Upper lobe of left lung (tissue), 6 donors: ENCODE measurements around the gene ZAR1. TPM values are rescaled to one million over a fixed set of nuclear protein-coding genes. Genes with fewer than 3 reads are reported as not detected.

ENCODE experiments used
- ATAC-seq, 2 donors: fragments of 200-7000 bp; cut with Tn5 transposase; one replicate each; pipeline ENCODE4 v1.9.1; 2022; ENCODE audit warnings: mild to moderate bottlenecking in 2 of 2, moderate library complexity in 2 of 2; ENCODE audit not compliant: low FRiP score in 2 of 2
- DNase-seq, 2 donors: peaks; one replicate each; pipeline ENCODE4 v3.0.0-alpha.2; 2019 to 2020
- H3K27ac ChIP-seq, 4 donors: fragments of 200-600 bp; sonication (generic); one replicate each; pipeline ENCODE4 v1.5.1; 2016 to 2019
- H3K27me3 ChIP-seq, 4 donors: fragments of 200-600 bp; sonication (generic); one replicate each; pipeline ENCODE4 v1.5.1; 2017 to 2019
- H3K36me3 ChIP-seq, 4 donors: fragments of 200-600 bp; sonication (generic); one replicate each; pipeline ENCODE4 v1.5.1; 2016 to 2019
- H3K4me1 ChIP-seq, 4 donors: fragments of 200-600 bp; sonication (generic); one replicate each; pipeline ENCODE4 v1.5.1; 2018 to 2019
- H3K4me3 ChIP-seq, 4 donors: fragments of 200-600 bp; sonication (generic); one replicate each; pipeline ENCODE4 v1.5.1; 2017 to 2019; ENCODE audit warnings: mild to moderate bottlenecking in 2 of 4, moderate library complexity in 1 of 4
- H3K9me3 ChIP-seq, 4 donors: fragments of 200-600 bp; sonication (generic); one replicate each; pipeline ENCODE4 v1.5.1; 2018 to 2019
- EP300 ChIP-seq, 4 donors: sonication (generic); formaldehyde crosslinking; IDR thresholded peaks; one replicate each; pipeline ENCODE4 v1.5.1; 2017; ENCODE audit warnings: antibody characterized with exemption in 4 of 4, control low read depth in 2 of 4
- POLR2A ChIP-seq, 4 donors: fragments of 450-650 bp; IDR thresholded peaks; one replicate each; pipeline ENCODE4 v1.5.1; 2016 to 2017; ENCODE audit warnings: antibody characterized with exemption in 4 of 4, mild to moderate bottlenecking in 2 of 4
- POLR2AphosphoS5 ChIP-seq, 2 donors: sonication (generic); formaldehyde crosslinking; IDR thresholded peaks; one replicate each; pipeline ENCODE4 v1.5.1; 2017; ENCODE audit warnings: antibody characterized with exemption in 2 of 2
- WGBS, 2 donors: methylation state at CpG; one replicate each; pipeline ENCODE4 v1.1.5; 2017 to 2018; 5-methylcytosine and 5-hydroxymethylcytosine counted together
- total RNA-seq, 6 donors: library from RNA; depleted of rRNA in 4 of 6; stranded (reverse); fragments of >200 nt in 4 of 6; gene quantifications; one replicate each; pipeline versions ENCODE4 v1.1.0 to v1.2.1, GENCODE V29; 2016 to 2021
- TF ChIP-seq, protein P1 (sequence below), 6 experiments: fragments of 450-650 bp in 4 of 6; fragments of 200-600 bp in 2 of 6; sonication (generic) in 2 of 6; IDR thresholded peaks; one replicate each; pipeline ENCODE4 v1.5.1; 2016 to 2019; ENCODE audit warnings: antibody characterized with exemption in 6 of 6
- donor health status: DM: no; HTN: no; CAD: no; lungs with moderate emphysema.
- donor health status: DM: no; HTN: yes; CAD: no; lungs with severe emphysema.

Gene ZAR1
- total RNA-seq, 6 donors from 2014 or later: 0.29 to 6.3 (median 0.34) TPM; not detected in 1

DNA sequence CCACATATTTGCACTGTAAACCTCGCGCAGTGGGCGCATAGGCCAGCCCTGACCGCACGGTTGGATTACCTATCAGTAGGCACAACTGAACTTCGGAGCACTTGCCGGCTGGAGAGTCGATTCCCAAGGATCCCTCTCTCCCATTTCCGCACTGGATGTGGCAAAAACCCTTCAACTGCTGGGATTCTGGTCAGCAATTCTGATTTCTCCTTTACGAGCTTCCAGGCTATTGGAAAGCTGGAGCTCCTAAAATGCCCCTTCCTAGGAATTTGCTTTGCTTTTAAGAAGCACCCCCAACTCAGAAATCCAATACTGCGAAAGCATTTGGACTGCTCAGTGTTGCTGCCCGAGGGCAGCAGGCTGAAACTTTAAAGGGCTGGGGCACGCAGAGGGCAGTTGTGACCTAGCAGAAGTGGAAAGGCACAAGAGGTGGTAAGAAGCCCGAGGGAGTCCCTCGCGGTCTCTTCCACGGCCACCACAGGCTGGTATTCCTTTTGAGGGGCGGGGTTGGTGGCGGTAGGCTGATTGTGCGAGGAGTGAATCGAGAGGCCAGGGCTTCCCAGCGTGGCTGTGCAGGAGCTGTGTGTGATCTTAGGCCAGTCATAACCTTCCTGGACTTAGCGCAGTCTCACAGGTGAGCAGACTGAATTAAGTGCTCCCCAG is 1.6 kb downstream of the ZAR1 start:
- H3K9me3 ChIP-seq: no peaks in the 10 kb centered on the region
- H3K36me3 ChIP-seq: no peaks in the 10 kb centered on the region
- H3K27me3 ChIP-seq: peaks cover 0 to 25% (median 12%) of the 10 kb centered on the region in 4 donors
- H3K4me3 ChIP-seq: peak overlapping the region in 2 of 4 donors; percentile 33 to 47
- peaks cover 8 to 22% (median 14%) of the 10 kb centered on the region in 4 donors for H3K4me1 ChIP-seq
- no peak for TF ChIP-seq POLR2A (IDR thresholded peaks at IDR 0.05)
- ATAC-seq: no peak
- 73 to 79% methylated on average over 22 to 23 of the region's 23 CpGs for WGBS, 2 donors
- H3K27ac ChIP-seq: no peak overlapping the region
- DNase-seq: peak in 1 of 2 donors; percentile 30

DNA sequence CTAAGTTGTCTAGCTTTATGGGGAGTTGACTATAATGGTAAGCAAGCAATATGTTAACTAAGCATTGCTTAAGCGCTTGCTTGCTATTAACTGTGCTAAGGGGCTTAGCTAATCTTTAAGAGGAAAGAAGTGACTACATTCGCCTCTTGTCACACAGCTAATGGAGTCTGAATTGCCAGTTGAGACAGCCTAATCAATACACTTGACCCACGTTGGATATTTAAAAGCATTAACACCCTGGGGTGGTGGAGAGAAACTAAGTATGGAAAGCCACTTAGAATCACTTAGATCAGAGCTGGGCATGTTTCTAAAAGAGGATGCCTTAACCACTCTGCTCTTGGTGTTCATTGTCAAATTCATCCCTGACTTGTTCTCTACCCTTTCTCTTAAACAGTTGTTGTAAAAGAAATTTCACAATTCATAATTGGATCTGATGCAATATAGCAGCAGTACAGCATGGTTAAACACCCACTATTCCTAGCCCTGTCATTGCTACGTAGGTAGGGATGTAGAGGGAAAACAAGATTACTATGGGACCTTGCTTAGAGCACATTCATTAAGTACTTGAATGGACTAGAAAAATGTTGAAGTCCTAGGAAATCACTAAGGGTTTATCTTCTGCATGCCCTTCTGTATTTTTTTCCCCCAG is 3.5 kb downstream of the ZAR1 start:
- H3K9me3 ChIP-seq: no peaks in the 10 kb centered on the region
- TF ChIP-seq, protein P1, sequence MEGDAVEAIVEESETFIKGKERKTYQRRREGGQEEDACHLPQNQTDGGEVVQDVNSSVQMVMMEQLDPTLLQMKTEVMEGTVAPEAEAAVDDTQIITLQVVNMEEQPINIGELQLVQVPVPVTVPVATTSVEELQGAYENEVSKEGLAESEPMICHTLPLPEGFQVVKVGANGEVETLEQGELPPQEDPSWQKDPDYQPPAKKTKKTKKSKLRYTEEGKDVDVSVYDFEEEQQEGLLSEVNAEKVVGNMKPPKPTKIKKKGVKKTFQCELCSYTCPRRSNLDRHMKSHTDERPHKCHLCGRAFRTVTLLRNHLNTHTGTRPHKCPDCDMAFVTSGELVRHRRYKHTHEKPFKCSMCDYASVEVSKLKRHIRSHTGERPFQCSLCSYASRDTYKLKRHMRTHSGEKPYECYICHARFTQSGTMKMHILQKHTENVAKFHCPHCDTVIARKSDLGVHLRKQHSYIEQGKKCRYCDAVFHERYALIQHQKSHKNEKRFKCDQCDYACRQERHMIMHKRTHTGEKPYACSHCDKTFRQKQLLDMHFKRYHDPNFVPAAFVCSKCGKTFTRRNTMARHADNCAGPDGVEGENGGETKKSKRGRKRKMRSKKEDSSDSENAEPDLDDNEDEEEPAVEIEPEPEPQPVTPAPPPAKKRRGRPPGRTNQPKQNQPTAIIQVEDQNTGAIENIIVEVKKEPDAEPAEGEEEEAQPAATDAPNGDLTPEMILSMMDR (IDR thresholded peaks at IDR 0.05): no peak
- TF ChIP-seq EP300 (IDR thresholded peaks at IDR 0.05) (no peak), POLR2AphosphoS5 (IDR thresholded peaks at IDR 0.05) (no peak), POLR2A (IDR thresholded peaks at IDR 0.05) (no peak)
- H3K4me3 ChIP-seq: no peak overlapping the region
- peaks cover 0 to 8% (median 0%) of the 10 kb centered on the region in 4 donors for H3K36me3 ChIP-seq
- no peak for DNase-seq
- peak; percentile 20 to 47 for ATAC-seq
- WGBS, 2 donors: 78% methylated on average over 4 of the region's 4 CpGs
- H3K27ac ChIP-seq: peak overlapping the region in 2 of 4 donors; percentile 40
- H3K27me3 ChIP-seq: peaks cover 0 to 25% (median 12%) of the 10 kb centered on the region in 4 donors
- H3K4me1 ChIP-seq: peaks cover 8 to 22% (median 14%) of the 10 kb centered on the region in 4 donors

DNA sequence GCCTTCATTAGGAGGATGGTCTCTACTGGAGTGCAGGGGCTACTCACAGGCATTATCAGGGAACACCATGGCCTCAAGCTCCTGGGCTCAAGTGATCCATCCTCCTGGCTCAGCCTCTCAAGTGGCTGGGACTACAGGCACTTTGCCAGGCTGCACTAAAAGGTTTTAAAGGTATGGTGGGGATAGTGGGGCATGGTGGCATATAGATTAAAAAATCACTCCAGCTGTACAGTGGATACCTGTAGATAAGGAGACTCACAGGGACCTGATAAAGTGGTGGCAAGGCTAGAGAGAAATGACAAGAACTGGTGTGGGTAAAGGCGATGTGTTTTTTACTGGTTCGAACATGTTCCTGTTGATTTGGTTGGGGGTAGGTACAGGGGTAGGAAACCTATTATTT is 5.9 kb downstream of the ZAR1 start:
- Histone ChIP-seq H3K4me1 (peaks cover 0 to 8% (median 4%) of the 10 kb centered on the region in 4 donors), H3K36me3 (peaks cover 0 to 31% (median 15%) of the 10 kb centered on the region in 4 donors), H3K9me3 (no peaks in the 10 kb centered on the region), H3K27ac (no peak overlapping the region), H3K4me3 (no peak overlapping the region), H3K27me3 (peaks cover 0 to 9% (median 3%) of the 10 kb centered on the region in 4 donors)
- WGBS, 2 donors: 96 to 98% methylated on average over 2 of the region's 2 CpGs
- no peak for ATAC-seq
- DNase-seq: no peak
- TF ChIP-seq POLR2AphosphoS5 (IDR thresholded peaks at IDR 0.05) (no peak), POLR2A (IDR thresholded peaks at IDR 0.05) (no peak), EP300 (IDR thresholded peaks at IDR 0.05) (no peak)
- TF ChIP-seq, protein P1 (IDR thresholded peaks at IDR 0.05): no peak

DNA sequence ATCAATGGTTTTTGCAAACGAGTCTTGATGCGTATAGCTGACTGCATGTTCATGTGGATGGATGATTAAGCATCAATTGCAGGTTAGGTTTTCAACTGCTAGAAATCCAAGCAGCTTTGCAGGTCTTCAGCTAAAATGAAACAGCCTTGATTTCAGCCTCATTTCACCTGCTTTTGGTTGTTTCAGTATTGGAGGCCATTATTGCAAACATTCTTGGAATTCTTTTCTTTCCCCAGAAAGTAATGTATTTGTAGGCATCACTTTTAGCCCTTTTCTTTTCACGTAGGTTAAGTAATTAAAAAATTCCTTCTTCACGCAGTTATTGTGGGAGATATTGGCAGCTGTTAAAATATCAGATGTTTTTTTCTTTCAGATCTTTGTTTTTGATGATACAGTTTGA is 8.8 kb downstream of the ZAR1 start:
- Histone ChIP-seq H3K27me3 (no peaks in the 10 kb centered on the region), H3K4me3 (no peak overlapping the region), H3K9me3 (no peaks in the 10 kb centered on the region), H3K27ac (no peak overlapping the region), H3K4me1 (no peaks in the 10 kb centered on the region), H3K36me3 (peaks cover 2 to 50% (median 17%) of the 10 kb centered on the region in 4 donors)
- DNase-seq: no peak
- TF ChIP-seq POLR2A (IDR thresholded peaks at IDR 0.05): no peak
- TF ChIP-seq POLR2AphosphoS5 (IDR thresholded peaks at IDR 0.05): no peak
- TF ChIP-seq, protein P1 (IDR thresholded peaks at IDR 0.05): no peak
- TF ChIP-seq EP300 (IDR thresholded peaks at IDR 0.05): no peak
- 91 to 92% methylated on average over 4 of the region's 4 CpGs for WGBS, 2 donors
- ATAC-seq: no peak

DNA sequence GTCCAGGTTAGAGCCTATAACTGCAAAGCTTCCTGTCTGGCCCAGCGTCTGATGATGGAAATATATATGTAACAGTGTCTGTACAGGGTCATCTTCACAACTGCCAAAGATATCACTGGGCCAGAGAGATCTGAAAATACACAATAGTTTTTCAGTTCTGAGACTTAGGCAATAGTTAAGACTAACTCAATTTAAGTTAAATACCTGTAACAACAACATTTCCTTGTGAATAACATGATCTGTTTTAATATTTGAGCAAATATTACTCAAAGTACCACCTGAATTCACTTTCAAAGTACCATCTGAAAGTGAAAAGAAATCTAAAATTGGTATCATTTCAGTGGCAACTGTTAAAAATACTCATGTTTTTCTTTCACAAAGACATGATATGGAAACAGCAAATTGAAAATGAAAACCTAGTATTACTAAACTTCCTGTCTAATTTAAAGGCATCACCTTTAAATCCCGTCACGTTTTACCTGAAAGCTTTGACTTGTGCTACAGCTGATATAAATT is 9.6 kb downstream of the ZAR1 start:
- DNase-seq (no peak), ATAC-seq (no peak)
- TF ChIP-seq EP300 (IDR thresholded peaks at IDR 0.05): no peak
- TF ChIP-seq POLR2A (IDR thresholded peaks at IDR 0.05): no peak
- peaks cover 2 to 56% (median 17%) of the 10 kb centered on the region in 4 donors for H3K36me3 ChIP-seq
- H3K4me1 ChIP-seq: no peaks in the 10 kb centered on the region
- H3K27me3 ChIP-seq: no peaks in the 10 kb centered on the region
- 87% methylated on average over 3 of the region's 3 CpGs for WGBS, 2 donors
- no peak overlapping the region for H3K4me3 ChIP-seq
- H3K9me3 ChIP-seq: no peaks in the 10 kb centered on the region
- no peak overlapping the region for H3K27ac ChIP-seq
